Calu3 (cell line): ENCODE data around the gene CRHR2. TPM values are rescaled to one million over a fixed set of nuclear protein-coding genes. Genes with fewer than 3 reads are reported as not detected.
A peak's percentile ranks its signal among the peaks of the same experiment; 100 is the strongest.

ENCODE experiments used
- BruUV-seq: library from RNA; stranded (reverse); fragments of 400-500 nt; replicated peaks from 2 replicates; lab custom pipeline; 2021; lab: Mats Ljungman, UMichigan
- CTCF ChIA-PET: fragments of 300-600 bp; sonication (Branson Sonifier 250); formaldehyde crosslinking; loops from one replicate; lab custom pipeline; 2022; ENCODE audit warnings: antibody characterized with exemption; lab: Charles Lee
- DNase-seq: peaks from one replicate; pipeline ENCODE4 v3.0.0; 2022
- H3K27ac Mint-ChIP-seq: one replicate; pipeline ENCODE4 v1.8.0; 2022; ENCODE audit warnings: mixed read lengths; ENCODE audit not compliant: unreplicated experiment
- H3K27me3 Mint-ChIP-seq: one replicate; pipeline ENCODE4 v1.8.0; 2022; ENCODE audit warnings: mixed read lengths; ENCODE audit not compliant: unreplicated experiment
- H3K36me3 Mint-ChIP-seq: one replicate; pipeline ENCODE4 v1.8.0; 2022; ENCODE audit warnings: mild to moderate bottlenecking, moderate library complexity, mixed read lengths; ENCODE audit not compliant: insufficient read depth, unreplicated experiment
- H3K4me1 Mint-ChIP-seq: one replicate; pipeline ENCODE4 v1.8.0; 2022; ENCODE audit warnings: mild to moderate bottlenecking, low read depth, mixed read lengths; ENCODE audit not compliant: unreplicated experiment
- H3K4me3 Mint-ChIP-seq: one replicate; pipeline ENCODE4 v1.8.0; 2022; ENCODE audit warnings: mild to moderate bottlenecking, low read depth, moderate library complexity, mixed read lengths; ENCODE audit not compliant: unreplicated experiment
- H3K9me3 Mint-ChIP-seq: one replicate; pipeline ENCODE4 v1.8.0; 2022; ENCODE audit warnings: low read depth, mixed read lengths; ENCODE audit not compliant: unreplicated experiment
- intact Hi-C: fragments of 100-400 bp; cut with micrococcal nuclease; formaldehyde crosslinking; loops from one replicate; pipeline ENCODE4 v1.10.0; 2022; ENCODE audit not compliant: unreplicated experiment
- total RNA-seq: library from RNA; stranded (reverse); gene quantifications from 2 replicates; pipeline ENCODE4 v1.2.3, GENCODE V29; 2022
- TF ChIP-seq, protein P1 (sequence below): fragments of 200-600 bp; IDR thresholded peaks from one replicate; pipeline ENCODE4 v1.8.0; 2022; ENCODE audit warnings: antibody characterized with exemption; ENCODE audit not compliant: unreplicated experiment

Gene CRHR2
- total RNA-seq, 1 experiment from 2014 or later, result not detected

DNA sequence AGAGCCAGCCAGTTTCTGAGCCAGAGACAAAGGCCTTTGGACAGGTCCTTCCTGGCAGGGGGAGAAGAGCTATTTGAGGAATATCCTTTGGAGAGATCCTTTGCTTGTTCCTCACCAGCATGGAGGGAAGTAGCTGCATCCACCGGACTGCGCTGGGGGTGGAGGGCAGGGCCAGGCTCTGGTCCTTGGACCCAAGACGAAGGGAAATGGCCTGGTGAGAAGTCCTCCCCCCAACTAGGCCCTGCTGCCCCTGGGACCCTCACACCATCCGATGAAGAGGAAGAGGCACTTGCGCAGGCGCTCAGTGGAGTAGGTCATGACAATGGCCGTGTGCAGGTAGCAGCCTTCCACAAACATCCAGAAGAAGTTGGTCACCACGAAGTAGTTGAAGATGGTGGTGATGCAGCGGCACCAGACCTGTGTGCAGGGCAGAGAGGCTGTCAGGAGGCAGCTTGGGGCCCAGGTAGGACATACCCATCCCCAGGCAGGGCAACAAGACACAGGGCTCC is 19.8 kb downstream of the CRHR2 start:
- Mint-ChIP-seq H3K27ac (no peak overlapping the region), H3K27me3 (peaks cover 72% of the 10 kb centered on the region), H3K9me3 (no peaks in the 10 kb centered on the region), H3K4me1 (no peaks in the 10 kb centered on the region), H3K4me3 (no peak overlapping the region), H3K36me3 (peaks cover 7% of the 10 kb centered on the region)
- no peak for DNase-seq
- intact Hi-C loops, result no loop called here
- no TSS peak for BruUV-seq
- CTCF ChIA-PET, result interaction anchor here (0.8 kb wide), 1 partner anchor 206 kb away, joined by 3 read pairs; no protein-coding TSS in a partner anchor
- TF ChIP-seq, protein P1, sequence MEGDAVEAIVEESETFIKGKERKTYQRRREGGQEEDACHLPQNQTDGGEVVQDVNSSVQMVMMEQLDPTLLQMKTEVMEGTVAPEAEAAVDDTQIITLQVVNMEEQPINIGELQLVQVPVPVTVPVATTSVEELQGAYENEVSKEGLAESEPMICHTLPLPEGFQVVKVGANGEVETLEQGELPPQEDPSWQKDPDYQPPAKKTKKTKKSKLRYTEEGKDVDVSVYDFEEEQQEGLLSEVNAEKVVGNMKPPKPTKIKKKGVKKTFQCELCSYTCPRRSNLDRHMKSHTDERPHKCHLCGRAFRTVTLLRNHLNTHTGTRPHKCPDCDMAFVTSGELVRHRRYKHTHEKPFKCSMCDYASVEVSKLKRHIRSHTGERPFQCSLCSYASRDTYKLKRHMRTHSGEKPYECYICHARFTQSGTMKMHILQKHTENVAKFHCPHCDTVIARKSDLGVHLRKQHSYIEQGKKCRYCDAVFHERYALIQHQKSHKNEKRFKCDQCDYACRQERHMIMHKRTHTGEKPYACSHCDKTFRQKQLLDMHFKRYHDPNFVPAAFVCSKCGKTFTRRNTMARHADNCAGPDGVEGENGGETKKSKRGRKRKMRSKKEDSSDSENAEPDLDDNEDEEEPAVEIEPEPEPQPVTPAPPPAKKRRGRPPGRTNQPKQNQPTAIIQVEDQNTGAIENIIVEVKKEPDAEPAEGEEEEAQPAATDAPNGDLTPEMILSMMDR, result no peak

DNA sequence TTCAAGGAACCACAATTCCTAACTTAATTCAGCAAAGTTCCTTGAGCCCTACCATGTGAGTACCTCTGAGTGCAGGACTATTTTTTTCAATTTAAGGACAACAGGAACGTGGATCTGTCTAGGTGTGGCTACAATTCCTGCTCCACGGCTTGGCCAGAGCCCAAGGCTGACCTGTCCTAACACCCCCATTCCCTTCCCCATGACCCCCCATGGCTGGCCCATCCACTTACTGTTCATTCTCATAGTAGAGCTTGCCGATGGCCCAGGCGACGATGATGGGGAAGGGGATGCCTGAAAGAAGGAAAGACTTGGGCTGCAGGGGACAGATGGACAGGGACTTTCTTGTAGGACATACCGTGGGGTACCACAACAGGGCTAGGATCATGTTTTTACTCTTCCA is 20.3 kb downstream of the CRHR2 start:
- peaks cover 69% of the 10 kb centered on the region for H3K27me3 Mint-ChIP-seq
- BruUV-seq, result TSS peak; percentile 21
- no peak for DNase-seq
- no peaks in the 10 kb centered on the region for H3K4me1 Mint-ChIP-seq
- no peak overlapping the region for H3K4me3 Mint-ChIP-seq
- TF ChIP-seq, protein P1, result no peak
- intact Hi-C loops, result no loop called here
- no peaks in the 10 kb centered on the region for H3K9me3 Mint-ChIP-seq
- CTCF ChIA-PET, result interaction anchor here (0.6 to 1.1 kb wide), 3 partner anchors 10 to 400 kb away, joined by 3 read pairs; no protein-coding TSS in a partner anchor
- no peak overlapping the region for H3K27ac Mint-ChIP-seq
- H3K36me3 Mint-ChIP-seq, result peaks cover 7% of the 10 kb centered on the region

DNA sequence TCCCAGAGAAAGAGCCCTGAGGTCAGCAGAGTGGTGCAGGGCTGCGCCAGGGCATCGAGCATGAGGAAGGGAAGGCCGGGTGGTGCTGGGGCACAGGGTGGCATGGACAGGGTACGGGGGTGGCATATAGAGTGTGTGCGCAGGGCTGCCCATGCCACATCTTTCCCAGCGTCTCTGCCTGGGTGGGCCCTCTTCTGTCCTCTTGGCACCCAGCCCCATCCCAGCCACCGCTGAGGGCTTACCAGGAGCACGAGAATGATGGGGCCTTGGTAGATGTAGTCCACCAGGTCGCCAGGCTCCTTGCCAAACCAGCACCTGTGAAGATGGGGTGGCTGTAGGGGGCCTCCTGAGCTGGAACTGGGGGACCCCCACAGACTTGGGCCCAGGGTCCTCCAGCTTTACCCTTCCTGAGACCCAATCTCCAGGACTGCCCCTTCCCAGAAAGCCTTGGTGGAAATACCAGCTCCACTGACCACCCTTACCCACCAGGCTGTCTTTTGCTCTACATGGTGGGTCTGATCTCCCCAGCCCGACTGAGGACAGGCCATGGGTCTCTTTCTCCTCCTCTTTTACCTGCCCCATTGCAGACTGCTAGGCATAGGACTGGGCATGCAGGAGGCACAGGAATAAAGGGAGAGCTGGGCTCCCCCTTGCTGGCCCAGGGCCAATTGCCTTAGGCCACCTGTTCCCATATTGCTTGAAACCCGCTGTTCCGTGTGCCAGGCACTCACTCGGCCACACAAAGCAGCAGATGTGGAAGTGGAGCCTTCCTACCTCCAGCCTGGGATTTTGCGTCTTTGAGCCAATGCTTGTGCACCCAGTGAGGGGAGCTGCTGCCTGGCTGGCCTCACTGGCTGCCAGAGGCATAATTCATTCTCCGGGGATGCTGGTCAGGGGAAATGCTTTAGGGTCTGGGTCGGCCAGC is 21.7 kb downstream of the CRHR2 start:
- Mint-ChIP-seq H3K4me1 (no peaks in the 10 kb centered on the region), H3K36me3 (peaks cover 8% of the 10 kb centered on the region), H3K4me3 (no peak overlapping the region), H3K27ac (no peak overlapping the region), H3K27me3 (peaks cover 59% of the 10 kb centered on the region), H3K9me3 (no peaks in the 10 kb centered on the region)
- TF ChIP-seq, protein P1, result no peak
- intact Hi-C loops, result no loop called here
- no peak for DNase-seq
- CTCF ChIA-PET, result no interaction called here
- BruUV-seq, result no TSS peak

DNA sequence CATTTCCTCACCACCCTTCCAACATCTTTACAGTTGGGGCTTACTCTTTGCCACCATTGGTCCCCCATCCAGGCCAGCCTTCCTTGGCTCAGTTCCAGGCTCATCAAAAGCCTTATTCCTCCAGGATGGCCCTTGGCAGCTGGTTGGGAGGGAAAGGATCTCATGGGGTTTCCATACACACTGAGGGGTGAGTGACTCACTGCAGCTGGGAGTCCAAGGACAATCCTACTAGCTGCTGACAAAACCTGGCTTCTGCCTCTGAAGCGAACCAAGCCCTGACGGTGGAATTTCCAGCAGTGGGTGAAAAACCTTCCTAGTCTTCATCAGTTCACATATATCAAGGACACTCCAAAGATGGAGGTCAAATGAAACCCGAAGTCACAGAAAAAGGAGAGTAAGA is 22.9 kb downstream of the CRHR2 start:
- H3K4me3 Mint-ChIP-seq, result no peak overlapping the region
- no peak overlapping the region for H3K27ac Mint-ChIP-seq
- H3K4me1 Mint-ChIP-seq, result no peaks in the 10 kb centered on the region
- CTCF ChIA-PET, result interaction anchor here (0.7 to 0.9 kb wide), 3 partner anchors 20 to 396 kb away, joined by 3 to 4 read pairs (median 3); no protein-coding TSS in a partner anchor
- peaks cover 19% of the 10 kb centered on the region for H3K36me3 Mint-ChIP-seq
- H3K27me3 Mint-ChIP-seq, result peaks cover 48% of the 10 kb centered on the region
- no TSS peak for BruUV-seq
- H3K9me3 Mint-ChIP-seq, result no peaks in the 10 kb centered on the region
- intact Hi-C loops, result no loop called here
- DNase-seq, result no peak
- TF ChIP-seq, protein P1, result no peak
